GM12801 (cell line): ENCODE results near the gene ASB8.

Experiments
- TF ChIP-seq, protein P1 (sequence below): IDR thresholded peaks from one replicate; pipeline ENCODE4 v1.5.1; 2011; ENCODE audit warnings: control low read depth; ENCODE audit not compliant: insufficient read length; ENCODE audit errors: extremely low read depth

ASB8 gene

DNA sequence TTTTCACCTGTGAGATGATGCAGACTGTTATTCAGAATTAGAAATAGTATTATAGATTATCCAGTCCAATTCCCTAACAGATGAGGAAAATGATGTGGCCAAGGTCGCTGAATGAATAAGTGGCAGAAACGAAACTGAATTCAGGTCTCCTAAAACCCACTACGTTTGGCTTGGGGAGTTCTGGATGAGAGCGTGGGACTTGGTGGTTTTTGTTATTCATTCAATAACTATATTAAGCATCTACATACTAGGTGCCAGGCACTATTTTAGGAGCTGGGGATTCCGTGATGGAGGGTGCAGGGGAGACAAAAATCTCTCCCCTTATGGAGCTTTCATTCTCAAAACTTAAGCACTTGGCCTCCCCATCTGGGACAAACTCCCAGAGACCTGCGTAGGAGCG lies 25.3 kb upstream of the ASB8 start:
- TF ChIP-seq, protein P1, sequence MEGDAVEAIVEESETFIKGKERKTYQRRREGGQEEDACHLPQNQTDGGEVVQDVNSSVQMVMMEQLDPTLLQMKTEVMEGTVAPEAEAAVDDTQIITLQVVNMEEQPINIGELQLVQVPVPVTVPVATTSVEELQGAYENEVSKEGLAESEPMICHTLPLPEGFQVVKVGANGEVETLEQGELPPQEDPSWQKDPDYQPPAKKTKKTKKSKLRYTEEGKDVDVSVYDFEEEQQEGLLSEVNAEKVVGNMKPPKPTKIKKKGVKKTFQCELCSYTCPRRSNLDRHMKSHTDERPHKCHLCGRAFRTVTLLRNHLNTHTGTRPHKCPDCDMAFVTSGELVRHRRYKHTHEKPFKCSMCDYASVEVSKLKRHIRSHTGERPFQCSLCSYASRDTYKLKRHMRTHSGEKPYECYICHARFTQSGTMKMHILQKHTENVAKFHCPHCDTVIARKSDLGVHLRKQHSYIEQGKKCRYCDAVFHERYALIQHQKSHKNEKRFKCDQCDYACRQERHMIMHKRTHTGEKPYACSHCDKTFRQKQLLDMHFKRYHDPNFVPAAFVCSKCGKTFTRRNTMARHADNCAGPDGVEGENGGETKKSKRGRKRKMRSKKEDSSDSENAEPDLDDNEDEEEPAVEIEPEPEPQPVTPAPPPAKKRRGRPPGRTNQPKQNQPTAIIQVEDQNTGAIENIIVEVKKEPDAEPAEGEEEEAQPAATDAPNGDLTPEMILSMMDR: no peak

DNA sequence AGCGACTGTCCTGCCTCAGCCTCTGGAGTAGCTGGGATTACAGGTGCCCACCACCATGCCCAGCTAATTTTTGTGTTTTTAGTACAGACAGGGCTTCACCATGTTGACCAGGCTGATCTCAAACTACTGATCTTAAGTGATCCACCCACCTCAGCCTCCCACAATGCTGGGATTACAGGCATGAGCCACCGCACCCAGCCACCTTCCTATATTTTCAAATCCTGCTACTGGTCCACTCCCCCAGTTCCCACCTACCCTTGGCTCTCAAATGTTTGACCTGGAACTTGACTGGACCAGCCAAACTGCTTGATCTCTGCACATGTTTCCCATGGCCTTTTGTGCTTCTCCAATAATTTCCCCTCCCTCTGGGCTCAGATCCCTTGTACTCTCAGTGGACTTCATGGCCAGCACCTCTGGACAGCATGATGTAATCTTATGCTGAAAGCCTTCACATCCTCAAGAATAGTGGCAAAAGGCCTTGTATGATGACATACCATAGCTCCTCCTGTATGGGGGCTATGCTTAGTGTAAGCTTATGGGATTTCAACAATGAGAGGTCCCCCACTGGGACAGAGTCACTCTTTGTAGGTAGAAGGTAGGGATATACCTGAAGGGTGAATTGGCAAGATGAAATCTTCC lies 23.7 kb upstream of the ASB8 start:
- TF ChIP-seq, protein P1: no peak

DNA sequence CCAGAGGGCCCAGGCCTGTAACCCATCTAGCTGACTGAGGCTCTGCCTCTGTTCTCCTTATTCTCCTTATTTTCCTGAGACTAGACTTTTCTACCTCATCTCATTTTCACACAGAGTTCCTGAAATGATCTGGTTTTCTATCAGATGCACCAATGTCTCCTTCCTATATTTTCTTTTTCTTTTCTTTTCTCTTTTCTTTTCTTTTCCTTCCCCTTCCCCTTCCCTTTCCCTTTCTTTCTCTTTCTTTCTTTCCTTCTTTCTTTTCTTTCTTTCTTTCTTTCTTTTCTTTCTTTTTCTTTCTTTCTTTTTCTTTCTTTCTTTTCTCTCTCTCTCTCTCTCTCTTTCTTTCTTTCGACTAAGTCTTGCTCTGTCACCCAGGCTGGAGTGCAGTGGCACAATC lies 23.1 kb upstream of the ASB8 start:
- TF ChIP-seq, protein P1: no peak

DNA sequence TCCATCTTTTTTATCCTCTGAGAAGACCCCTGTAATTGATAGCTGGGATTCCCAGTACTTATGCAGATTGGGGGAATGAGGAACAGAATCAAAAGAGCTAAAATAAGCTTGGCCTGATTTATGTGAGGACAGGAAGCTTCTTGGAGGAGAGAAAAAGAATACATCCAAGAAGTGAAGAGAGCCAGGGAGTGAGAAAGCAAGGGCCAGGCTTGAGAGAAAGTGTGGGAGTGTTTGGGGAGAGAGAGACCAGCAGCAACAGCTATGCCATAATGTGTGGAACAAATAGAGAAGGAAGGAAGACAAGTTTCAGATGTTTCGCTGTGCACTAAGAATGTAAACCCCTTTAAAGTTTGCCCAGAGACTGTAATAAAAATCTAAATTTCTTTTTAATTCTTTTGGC lies 22.2 kb upstream of the ASB8 start:
- TF ChIP-seq, protein P1: no peak

DNA sequence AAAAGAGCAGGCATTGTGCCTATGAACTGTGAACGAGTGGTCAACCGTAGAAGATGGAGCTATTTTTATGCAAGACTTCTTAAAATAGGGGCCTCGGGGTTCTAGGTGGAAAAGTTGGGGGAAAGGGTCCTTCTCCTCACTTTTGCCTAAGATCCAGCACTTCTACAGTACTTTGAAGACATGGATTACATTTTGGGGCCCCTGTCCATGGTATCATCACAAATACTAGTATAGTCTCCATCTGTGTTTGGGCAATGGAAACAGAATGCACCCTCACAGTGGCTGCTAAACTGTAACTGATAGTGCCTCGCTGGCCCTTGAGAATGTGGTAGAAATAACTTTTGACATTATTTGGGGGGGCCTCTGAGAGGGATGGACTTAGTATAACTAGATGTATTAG lies 20.7 kb upstream of the ASB8 start:
- TF ChIP-seq, protein P1: no peak

DNA sequence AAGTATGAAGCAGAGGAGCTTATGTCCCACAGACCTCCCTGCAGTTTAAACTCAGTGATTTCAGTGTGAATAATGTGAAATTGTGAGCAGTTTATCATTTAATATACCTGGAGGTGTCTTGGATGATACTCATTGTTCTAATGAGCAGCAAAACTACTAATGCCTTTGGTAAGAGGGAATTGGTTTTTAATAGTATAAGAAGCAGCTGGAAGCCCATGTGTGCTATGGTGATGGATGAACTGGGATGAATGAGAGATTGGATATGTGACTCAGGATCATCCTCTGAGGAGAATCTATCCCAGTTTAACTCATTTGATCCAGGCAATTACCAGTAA lies 19.1 kb upstream of the ASB8 start:
- TF ChIP-seq, protein P1: no peak

DNA sequence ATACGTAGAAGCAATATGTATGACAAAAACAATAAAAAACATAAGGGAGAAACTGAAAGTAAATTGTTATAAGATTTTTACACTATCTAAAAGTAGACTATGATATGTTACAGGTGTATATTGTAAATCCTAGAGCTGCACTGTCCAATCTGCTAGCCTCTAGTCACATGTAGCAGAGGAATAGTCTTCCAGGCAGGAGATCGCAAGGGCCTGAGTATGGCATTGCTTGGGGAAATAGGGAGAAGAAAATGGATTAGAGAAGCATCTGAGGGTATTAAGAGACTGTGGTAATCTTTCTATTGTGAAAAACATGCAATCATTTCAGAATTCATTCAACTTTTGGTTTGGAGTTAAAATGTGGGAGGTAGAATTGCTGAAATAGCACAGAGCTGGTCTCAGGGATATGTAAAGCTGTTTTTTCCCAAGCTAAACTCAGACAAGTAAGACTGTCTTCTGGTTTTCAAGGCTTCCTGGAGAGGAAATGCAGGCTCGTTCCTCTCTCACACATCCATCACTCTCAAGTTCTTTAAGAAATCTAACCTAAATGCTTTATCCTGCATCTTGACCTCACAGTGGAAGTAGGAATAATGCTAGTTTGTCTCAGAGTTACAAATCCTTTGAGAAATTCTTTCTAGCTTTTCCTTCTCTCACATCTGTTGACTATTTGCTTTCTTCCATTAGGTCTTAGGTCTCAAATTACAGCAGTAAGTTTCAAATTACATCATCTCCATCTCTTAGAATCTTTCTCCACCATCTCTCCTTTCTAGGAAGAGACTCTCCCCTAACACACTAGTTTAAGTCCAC lies 18.5 kb upstream of the ASB8 start:
- TF ChIP-seq, protein P1: no peak
